ENCODE data around the gene GPRC5A.
"Not testable (repeated sequence)": the region's sequence is repeated elsewhere in the genome, so short reads cannot be mapped to it uniquely, and the experiment has no call there.

The GPRC5A gene

GRCh38 chr12:12874029-12874428, 17.3 kb upstream of the GPRC5A start:
- no peak for TF ChIP-seq CTCF (IDR thresholded peaks at IDR 0.05)
- Mint-ChIP-seq H3K27ac (no peak overlapping the region), H3K4me3 (no peak overlapping the region), H3K36me3 (ENCODE audit: low read depth) (peaks cover 13% of the 10 kb centered on the region), H3K27me3 (ENCODE audit: low read depth, poor library complexity) (no peaks in the 10 kb centered on the region), H3K4me1 (peaks cover 32% of the 10 kb centered on the region), H3K9me3 (no peaks in the 10 kb centered on the region)
- no peak for DNase-seq

- H3K9me3 Mint-ChIP-seq; H3K4me3 Mint-ChIP-seq; H3K27me3 Mint-ChIP-seq (ENCODE audit: low read depth, poor library complexity); H3K27ac Mint-ChIP-seq; DNase-seq: not testable (repeated sequence)
- Mint-ChIP-seq H3K36me3 (ENCODE audit: low read depth) (peaks cover 12% of the 10 kb centered on the region), H3K4me1 (peaks cover 30% of the 10 kb centered on the region)
These were observed 16.1 kb upstream of the GPRC5A start for GRCh38 chr12:12875301-12875700.

- Mint-ChIP-seq H3K36me3 (ENCODE audit: low read depth) (peaks cover 10% of the 10 kb centered on the region), H3K27ac (no peak overlapping the region), H3K4me3 (no peak overlapping the region), H3K27me3 (ENCODE audit: low read depth, poor library complexity) (peaks cover 5% of the 10 kb centered on the region), H3K9me3 (no peaks in the 10 kb centered on the region), H3K4me1 (peaks cover 15% of the 10 kb centered on the region)
- no peak for TF ChIP-seq CTCF (IDR thresholded peaks at IDR 0.05)
- no peak for DNase-seq
These were observed 14.1 kb upstream of the GPRC5A start for GRCh38 chr12:12877153-12877768.

GRCh38 chr12:12877781-12878455, 13.4 kb upstream of the GPRC5A start:
- DNase-seq = no peak
- no peak overlapping the region for H3K27ac Mint-ChIP-seq
- peaks cover 10% of the 10 kb centered on the region for H3K36me3 Mint-ChIP-seq (ENCODE audit: low read depth)
- peaks cover 8% of the 10 kb centered on the region for H3K4me1 Mint-ChIP-seq
- no peaks in the 10 kb centered on the region for H3K9me3 Mint-ChIP-seq
- H3K4me3 Mint-ChIP-seq = no peak overlapping the region
- peaks cover 11% of the 10 kb centered on the region for H3K27me3 Mint-ChIP-seq (ENCODE audit: low read depth, poor library complexity)
- TF ChIP-seq CTCF (IDR thresholded peaks at IDR 0.05) = no peak

GRCh38 chr12:12880537-12880936, 10.8 kb upstream of the GPRC5A start:
- Mint-ChIP-seq H3K4me3 (no peak overlapping the region), H3K27me3 (ENCODE audit: low read depth, poor library complexity) (peaks cover 25% of the 10 kb centered on the region), H3K36me3 (ENCODE audit: low read depth) (peaks cover 5% of the 10 kb centered on the region), H3K9me3 (no peaks in the 10 kb centered on the region), H3K4me1 (peaks cover 17% of the 10 kb centered on the region), H3K27ac (no peak overlapping the region)
- TF ChIP-seq CTCF (IDR thresholded peaks at IDR 0.05) = no peak
- no peak for DNase-seq

- Mint-ChIP-seq H3K36me3 (ENCODE audit: low read depth) (peaks cover under 1% of the 10 kb centered on the region), H3K4me3 (no peak overlapping the region), H3K27me3 (ENCODE audit: low read depth, poor library complexity) (peaks cover 28% of the 10 kb centered on the region), H3K27ac (no peak overlapping the region), H3K9me3 (no peaks in the 10 kb centered on the region), H3K4me1 (peaks cover 25% of the 10 kb centered on the region)
- no peak for TF ChIP-seq CTCF (IDR thresholded peaks at IDR 0.05)
- no peak for DNase-seq
These were observed 10.0 kb upstream of the GPRC5A start for GRCh38 chr12:12881151-12881909.
